Psoas muscle (tissue), 8 donors: ENCODE measurements around the gene PTPRD. TPM values are rescaled to one million over a fixed set of nuclear protein-coding genes. Genes with fewer than 3 reads are reported as not detected.

Experiments
- ATAC-seq, 4 donors: fragments of 200-7000 bp; cut with Tn5 transposase; one replicate each; pipeline ENCODE4 v1.9.1; 2020; ENCODE audit warnings: moderate library complexity in 3 of 4, mild to moderate bottlenecking in 2 of 4
- DNase-seq, 2 donors: peaks; one replicate each; pipeline ENCODE4 v3.0.0-alpha.2; 2020
- H3K27ac ChIP-seq: fragments of 200-600 bp; one replicate; pipeline ENCODE4 v1.8.0; 2022
- H3K27me3 ChIP-seq, 3 donors: fragments of 200-600 bp in 1 of 3; one replicate each; pipeline versions ENCODE4 v1.6.1 to v1.8.0; 2013 to 2022; ENCODE audit warnings: low read length in 2 of 3, mild to moderate bottlenecking in 2 of 3, moderate library complexity in 1 of 3; ENCODE audit not compliant: insufficient read depth in 3 of 3
- H3K36me3 ChIP-seq, 2 donors: fragments of 200-600 bp in 1 of 2; one replicate each; pipeline versions ENCODE4 v1.6.1 to v1.8.0; 2013 to 2022; ENCODE audit warnings: low read depth in 1 of 2, mild to moderate bottlenecking in 1 of 2, moderate library complexity in 1 of 2; ENCODE audit not compliant: insufficient read depth in 1 of 2
- H3K4me1 ChIP-seq: fragments of 200-600 bp; one replicate; pipeline ENCODE4 v1.8.0; 2022
- H3K4me3 ChIP-seq: fragments of 200-600 bp; one replicate; pipeline ENCODE4 v1.8.0; 2022; ENCODE audit warnings: mild to moderate bottlenecking
- H3K9me3 ChIP-seq: fragments of 200-600 bp; one replicate; pipeline ENCODE4 v1.8.0; 2022
- CTCF ChIP-seq: fragments of 200-600 bp; IDR thresholded peaks from one replicate; pipeline ENCODE4 v1.8.0; 2022; ENCODE audit warnings: antibody characterized with exemption
- WGBS, 3 donors: extraction: QIAGEN DNeasy Blood & Tissue Kit; methylation state at CpG; one replicate each; pipeline versions ENCODE4 v1.1.6 to v1.1.7; 2013; 5-methylcytosine and 5-hydroxymethylcytosine counted together
- intact Hi-C, 2 donors: fragments of 100-400 bp; cut with DNase I; formaldehyde crosslinking; loops; one replicate each; pipeline versions ENCODE4 v1.11.0 to v1.14.2; 2022
- polyA plus RNA-seq, 3 donors: library from polyadenylated mRNA; stranded (reverse); fragments of 200-250 nt; gene quantifications; one replicate each; pipeline ENCODE4 v1.2.3, GENCODE V29; 2013
- total RNA-seq, 4 donors: library from RNA; stranded (reverse); fragmentation: NEBNext Ultra II Directional in 2 of 4; extraction: Animal tissue kit (Norgen Biotek cat#: 25700) in 2 of 4; gene quantifications; one replicate each; pipeline versions ENCODE4 v1.2.1 to v1.2.4, GENCODE V29; 2021 to 2023
- donor health status: healthy with polysubstance abuse.
- donor health status: DM: no; HTN: no; CAD: no; lungs with moderate emphysema.
- donor health status: Bipolar disorder and iron deficiency.
- donor health status: healthy.
- donor health status: DM: yes; HTN: yes; CAD: no.
- donor health status: DM: no; HTN: no; CAD: no.
- donor health status: DM: no; HTN: no; CAD: no.
- donor health status: DM: yes; HTN: yes; CAD: no.

Gene PTPRD
- total and polyA plus RNA-seq, 7 donors = 0.44 to 3.1 (median 0.91) TPM

GRCh38 chr9:8600914-8601680 lies 2011.7 kb downstream of the PTPRD start:
- DNase-seq (no peak), ATAC-seq (peak in 3 of 4 donors; percentile 58 to 92 (median 67))
- Histone ChIP-seq H3K4me1 (no peaks in the 10 kb centered on the region), H3K27ac (no peak overlapping the region), H3K27me3 (no peaks in the 10 kb centered on the region), H3K4me3 (no peak overlapping the region), H3K9me3 (no peaks in the 10 kb centered on the region), H3K36me3 (no peaks in the 10 kb centered on the region)
- intact Hi-C loops = no loop called here
- TF ChIP-seq CTCF = no peak
- 77 to 88% (median 80%) methylated on average over 4 of the region's 4 CpGs for WGBS, 3 donors

GRCh38 chr9:8599937-8600336 lies 2012.9 kb downstream of the PTPRD start:
- no peak overlapping the region for H3K27ac ChIP-seq
- no peaks in the 10 kb centered on the region for H3K27me3 ChIP-seq
- no peak for ATAC-seq
- 87 to 95% (median 93%) methylated on average over 5 of the region's 5 CpGs for WGBS, 3 donors
- no peak overlapping the region for H3K4me3 ChIP-seq
- intact Hi-C loops = no loop called here
- TF ChIP-seq CTCF = no peak
- H3K36me3 ChIP-seq = no peaks in the 10 kb centered on the region
- H3K9me3 ChIP-seq = no peaks in the 10 kb centered on the region
- no peaks in the 10 kb centered on the region for H3K4me1 ChIP-seq
- DNase-seq = no peak

GRCh38 chr9:8589476-8589875 lies 2023.3 kb downstream of the PTPRD start:
- TF ChIP-seq CTCF = no peak
- H3K4me1 ChIP-seq = no peaks in the 10 kb centered on the region
- DNase-seq = no peak
- H3K27ac ChIP-seq = no peak overlapping the region
- no peaks in the 10 kb centered on the region for H3K36me3 ChIP-seq
- WGBS, 3 donors = 47 to 60% (median 57%) methylated on average over 4 of the region's 4 CpGs
- ATAC-seq = no peak
- H3K4me3 ChIP-seq = no peak overlapping the region
- intact Hi-C loops = no loop called here
- H3K27me3 ChIP-seq = no peaks in the 10 kb centered on the region
- no peaks in the 10 kb centered on the region for H3K9me3 ChIP-seq

- 65 to 82% (median 80%) methylated on average over 2 of the region's 2 CpGs for WGBS, 3 donors
- H3K4me3 ChIP-seq = no peak overlapping the region
- no peak for ATAC-seq
Observed at GRCh38 chr9:8585036-8585435, 2027.8 kb downstream of the PTPRD start.

More at GRCh38 chr9:8585036-8585435, 2027.8 kb downstream of the PTPRD start:
- Histone ChIP-seq H3K4me1 (no peaks in the 10 kb centered on the region), H3K9me3 (no peaks in the 10 kb centered on the region), H3K36me3 (no peaks in the 10 kb centered on the region), H3K27ac (no peak overlapping the region), H3K27me3 (no peaks in the 10 kb centered on the region)
- DNase-seq = no peak
- TF ChIP-seq CTCF = no peak
- intact Hi-C loops = no loop called here
